ENCODE measurements around the gene RRP1.

The RRP1 gene

DNA sequence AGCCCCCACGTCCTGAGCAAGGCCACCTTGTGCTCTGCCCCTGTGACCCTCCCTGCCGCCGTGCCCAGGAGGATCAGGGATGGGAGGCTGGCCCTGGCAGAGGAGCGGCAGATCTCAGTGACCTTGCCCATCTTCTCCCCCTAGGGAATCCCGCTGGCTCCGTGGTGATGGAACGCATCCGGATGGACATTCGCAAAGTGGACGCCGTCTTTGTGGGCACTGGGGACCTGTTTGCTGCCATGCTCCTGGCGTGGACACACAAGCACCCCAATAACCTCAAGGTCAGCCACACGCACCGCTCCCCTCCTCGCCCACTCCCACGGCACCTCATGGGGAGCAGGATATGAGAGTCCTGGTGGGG, 36.0 kb upstream of the RRP1 start:
- no peaks in the 10 kb centered on the region for H3K27me3 Mint-ChIP-seq (ENCODE audit: low read depth)
- no peak overlapping the region for H3K4me3 Mint-ChIP-seq
- H3K36me3 Mint-ChIP-seq (ENCODE audit: low read depth), result peaks cover 33% of the 10 kb centered on the region
- no peak overlapping the region for H3K27ac Mint-ChIP-seq
- DNase-seq (ENCODE audit: low spot score), result no peak
- no peaks in the 10 kb centered on the region for H3K9me3 Mint-ChIP-seq
- no peaks in the 10 kb centered on the region for H3K4me1 Mint-ChIP-seq (ENCODE audit: low read depth)

DNA sequence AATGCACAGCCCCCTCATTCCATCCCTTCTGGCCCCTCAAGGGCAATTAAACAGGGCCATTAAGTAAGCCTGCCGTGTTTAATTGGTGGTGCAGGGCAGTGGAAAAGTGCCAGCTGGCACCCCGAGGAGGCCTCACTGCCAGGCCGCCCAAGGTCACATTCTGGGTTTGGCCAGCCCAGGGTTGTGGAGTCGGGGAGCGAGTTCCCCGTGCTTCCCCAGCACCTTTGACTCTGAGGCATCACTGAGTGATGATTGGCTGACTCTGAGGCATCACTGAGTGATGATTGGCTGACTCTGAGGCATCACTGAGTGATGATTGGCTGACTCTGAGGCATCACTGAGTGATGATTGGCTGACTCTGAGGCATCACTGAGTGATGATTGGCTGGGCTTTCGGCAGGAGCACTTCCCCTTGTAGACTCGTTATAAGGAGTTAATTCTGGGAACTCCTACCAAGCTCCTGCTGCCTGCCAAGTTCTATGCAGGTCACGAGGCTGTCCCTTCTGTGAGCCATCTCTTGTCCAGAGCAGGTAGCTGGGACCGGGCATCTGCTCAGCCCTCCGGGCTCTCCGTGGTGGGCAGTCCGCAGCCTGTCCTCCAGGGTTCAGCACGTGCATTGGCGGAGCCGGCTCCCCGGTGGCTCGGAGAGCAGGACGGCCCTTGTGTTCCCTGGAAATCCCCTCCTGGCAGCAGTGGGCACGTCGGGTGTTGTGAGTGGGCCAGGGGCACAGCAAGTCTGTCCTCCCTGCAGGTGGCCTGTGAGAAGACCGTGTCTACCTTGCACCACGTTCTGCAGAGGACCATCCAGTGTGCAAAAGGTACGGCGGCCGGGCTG, 34.2 kb upstream of the RRP1 start:
- H3K27me3 Mint-ChIP-seq (ENCODE audit: low read depth), result no peaks in the 10 kb centered on the region
- no peak overlapping the region for H3K27ac Mint-ChIP-seq
- H3K36me3 Mint-ChIP-seq (ENCODE audit: low read depth), result peaks cover 36% of the 10 kb centered on the region
- no peak overlapping the region for H3K4me3 Mint-ChIP-seq
- H3K9me3 Mint-ChIP-seq, result no peaks in the 10 kb centered on the region
- no peak for DNase-seq (ENCODE audit: low spot score)
- H3K4me1 Mint-ChIP-seq (ENCODE audit: low read depth), result no peaks in the 10 kb centered on the region

DNA sequence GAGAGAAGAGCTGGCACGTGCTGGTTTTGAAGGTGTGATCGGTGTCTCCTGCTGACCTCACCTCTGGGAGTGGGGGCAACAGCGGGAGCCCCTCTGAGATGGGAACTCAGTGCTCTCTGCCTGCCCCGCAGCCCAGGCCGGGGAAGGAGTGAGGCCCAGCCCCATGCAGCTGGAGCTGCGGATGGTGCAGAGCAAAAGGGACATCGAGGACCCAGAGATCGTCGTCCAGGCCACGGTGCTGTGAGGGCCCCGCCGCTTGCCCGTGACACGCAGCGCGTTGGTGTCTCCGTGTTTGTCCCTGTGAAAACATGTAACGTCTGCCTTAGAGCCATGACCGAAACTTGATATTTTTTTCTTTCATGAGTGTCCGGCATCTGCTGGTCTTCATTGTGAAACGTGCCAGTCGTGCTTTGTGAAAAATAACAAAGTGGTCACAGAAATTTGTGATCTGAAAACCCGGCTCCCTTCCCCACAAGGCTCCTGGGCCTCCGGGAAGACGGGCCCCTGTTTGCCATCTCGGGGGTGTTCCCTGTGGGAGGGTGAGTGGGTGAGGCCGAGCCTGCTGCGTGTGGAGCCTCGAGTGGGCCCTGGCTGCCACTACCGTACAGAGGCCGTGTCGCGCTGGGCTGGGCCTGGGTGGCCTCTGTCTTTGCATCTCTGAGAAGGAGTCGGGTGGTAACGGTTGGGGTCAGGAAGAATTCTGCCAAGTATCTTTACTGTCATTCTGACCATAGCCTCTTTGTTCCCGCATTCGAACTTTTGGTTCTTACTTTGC, 33.4 kb upstream of the RRP1 start:
- H3K4me1 Mint-ChIP-seq (ENCODE audit: low read depth), result no peaks in the 10 kb centered on the region
- no peaks in the 10 kb centered on the region for H3K27me3 Mint-ChIP-seq (ENCODE audit: low read depth)
- no peak overlapping the region for H3K4me3 Mint-ChIP-seq
- no peak for DNase-seq (ENCODE audit: low spot score)
- H3K36me3 Mint-ChIP-seq (ENCODE audit: low read depth), result peaks cover 30% of the 10 kb centered on the region
- H3K9me3 Mint-ChIP-seq, result no peaks in the 10 kb centered on the region
- H3K27ac Mint-ChIP-seq, result no peak overlapping the region

DNA sequence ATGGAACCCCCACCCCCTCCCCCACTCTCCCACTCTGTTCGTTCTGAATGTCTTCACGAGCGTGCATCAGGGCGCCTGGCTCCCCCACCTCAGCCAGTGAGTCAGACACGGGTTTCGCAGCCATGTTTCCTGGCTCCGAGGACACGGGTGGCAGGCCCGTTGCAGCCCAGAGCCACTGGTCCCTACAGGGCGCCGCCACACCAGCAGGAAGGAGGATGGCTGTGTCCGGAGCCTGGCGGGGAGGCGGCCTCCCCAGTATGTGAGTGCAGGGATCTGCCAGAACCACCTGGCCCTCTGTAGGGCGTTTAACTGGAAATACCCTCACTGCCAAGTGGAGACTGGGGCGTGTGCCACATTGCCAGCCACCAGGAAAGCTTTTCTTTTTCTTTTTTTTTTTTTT, 31.8 kb upstream of the RRP1 start:
- no peak overlapping the region for H3K4me3 Mint-ChIP-seq
- H3K36me3 Mint-ChIP-seq (ENCODE audit: low read depth), result peaks cover 29% of the 10 kb centered on the region
- H3K27ac Mint-ChIP-seq, result no peak overlapping the region
- H3K9me3 Mint-ChIP-seq, result no peaks in the 10 kb centered on the region
- DNase-seq (ENCODE audit: low spot score), result no peak
- no peaks in the 10 kb centered on the region for H3K4me1 Mint-ChIP-seq (ENCODE audit: low read depth)
- no peaks in the 10 kb centered on the region for H3K27me3 Mint-ChIP-seq (ENCODE audit: low read depth)

DNA sequence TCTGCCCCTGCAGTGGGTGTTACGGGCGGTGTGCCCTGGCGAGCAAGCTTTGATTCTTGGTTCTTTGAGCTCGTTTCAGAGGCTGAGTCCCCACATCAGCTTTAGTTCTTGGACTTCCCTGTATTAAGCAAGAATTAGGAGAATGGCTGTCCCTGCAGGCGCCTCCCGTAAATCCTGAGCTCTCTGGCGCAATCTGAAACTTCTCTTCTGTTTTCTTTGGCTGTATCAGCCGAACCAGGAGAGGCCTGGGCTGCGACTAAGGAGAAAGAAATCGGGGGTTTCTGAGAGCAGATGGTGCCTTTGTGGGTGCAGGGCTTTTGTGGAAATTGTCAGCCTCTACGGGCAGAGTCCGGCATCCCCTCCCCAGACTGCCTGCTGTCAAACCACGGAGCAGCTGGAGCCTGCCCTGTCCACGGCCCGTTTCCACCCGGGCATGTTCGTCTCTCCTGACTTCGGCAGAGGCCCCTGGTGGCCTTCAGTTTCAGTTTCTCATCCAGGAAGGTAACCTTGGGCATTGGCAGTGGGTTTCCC, 31.2 kb upstream of the RRP1 start:
- DNase-seq (ENCODE audit: low spot score), result no peak
- Mint-ChIP-seq H3K4me1 (ENCODE audit: low read depth) (no peaks in the 10 kb centered on the region), H3K4me3 (no peak overlapping the region), H3K27ac (no peak overlapping the region), H3K9me3 (no peaks in the 10 kb centered on the region), H3K27me3 (ENCODE audit: low read depth) (no peaks in the 10 kb centered on the region), H3K36me3 (ENCODE audit: low read depth) (peaks cover 28% of the 10 kb centered on the region)

DNA sequence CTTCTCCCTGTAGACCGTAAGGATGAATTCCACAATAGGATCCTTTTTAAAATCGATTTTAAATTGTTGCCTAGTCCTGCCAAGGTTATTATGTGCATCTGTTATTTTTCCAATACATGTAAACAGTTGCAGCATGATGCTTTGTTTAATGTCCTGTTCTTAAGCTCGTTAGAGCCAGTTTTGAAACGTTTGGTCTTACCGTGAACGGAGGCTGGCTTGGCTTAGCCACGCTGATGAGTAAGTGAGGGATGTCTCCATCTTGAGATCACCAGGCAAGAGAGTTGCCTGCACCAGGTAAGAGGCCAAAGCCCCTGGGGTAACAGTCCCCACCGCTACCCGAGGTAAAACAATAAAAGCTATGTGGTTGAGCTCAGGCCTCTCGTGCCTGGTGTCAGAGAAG, 30.6 kb upstream of the RRP1 start:
- Mint-ChIP-seq H3K36me3 (ENCODE audit: low read depth) (peaks cover 29% of the 10 kb centered on the region), H3K9me3 (no peaks in the 10 kb centered on the region), H3K4me3 (no peak overlapping the region), H3K4me1 (ENCODE audit: low read depth) (no peaks in the 10 kb centered on the region), H3K27me3 (ENCODE audit: low read depth) (no peaks in the 10 kb centered on the region), H3K27ac (no peak overlapping the region)
- DNase-seq (ENCODE audit: low spot score), result no peak

DNA sequence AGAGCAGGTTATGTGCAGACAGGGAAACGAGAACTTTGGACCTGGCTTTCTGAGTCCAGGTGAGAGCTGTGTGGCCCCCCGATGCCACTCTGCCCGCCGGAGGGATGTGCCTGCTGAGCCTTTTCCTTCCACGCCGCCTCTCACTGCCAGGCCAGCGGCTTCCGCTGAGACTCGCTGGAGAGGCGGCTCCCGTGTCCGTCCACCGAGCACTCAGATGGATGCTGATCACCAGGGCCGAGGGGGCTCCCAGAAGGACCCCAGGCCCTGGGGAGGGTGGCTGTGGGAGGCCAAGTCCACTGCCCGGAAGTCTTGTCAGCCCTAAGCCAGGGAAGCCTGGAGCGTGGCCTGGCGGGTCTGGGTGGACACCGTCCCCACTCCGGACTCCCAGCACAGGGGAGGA, 29.7 kb upstream of the RRP1 start:
- Mint-ChIP-seq H3K4me3 (no peak overlapping the region), H3K36me3 (ENCODE audit: low read depth) (peaks cover 22% of the 10 kb centered on the region), H3K9me3 (no peaks in the 10 kb centered on the region), H3K4me1 (ENCODE audit: low read depth) (no peaks in the 10 kb centered on the region), H3K27ac (no peak overlapping the region), H3K27me3 (ENCODE audit: low read depth) (no peaks in the 10 kb centered on the region)
- no peak for DNase-seq (ENCODE audit: low spot score)

DNA sequence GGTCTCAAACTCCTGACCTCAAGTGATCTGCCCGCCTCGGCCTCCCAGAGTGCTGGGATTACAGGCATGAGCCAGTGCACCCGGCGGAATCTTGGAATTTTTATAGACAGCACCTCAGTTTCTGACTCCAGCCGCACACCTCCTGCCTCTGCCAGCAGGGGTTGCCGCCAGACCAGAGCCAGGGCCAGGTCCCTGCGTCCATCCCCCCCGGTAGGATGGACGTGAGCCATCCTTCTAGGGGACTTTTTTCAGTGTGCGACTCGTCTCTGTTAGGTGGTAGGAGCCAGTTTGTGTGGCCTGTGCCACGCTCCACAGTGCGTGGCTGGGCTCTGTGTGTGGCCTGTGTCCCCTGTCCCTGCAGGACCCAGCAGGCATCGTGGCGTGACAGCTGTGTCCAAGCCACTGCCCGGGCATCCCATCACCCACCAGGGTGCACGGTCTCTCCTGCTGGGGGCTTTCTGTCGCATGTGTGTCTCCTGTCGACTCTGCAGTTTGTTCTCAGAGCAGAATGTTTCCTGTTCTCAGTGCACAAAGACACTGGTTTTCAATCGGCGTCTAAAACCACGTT, 28.9 kb upstream of the RRP1 start:
- no peak for DNase-seq (ENCODE audit: low spot score)
- Mint-ChIP-seq H3K9me3 (no peaks in the 10 kb centered on the region), H3K27me3 (ENCODE audit: low read depth) (no peaks in the 10 kb centered on the region), H3K4me1 (ENCODE audit: low read depth) (no peaks in the 10 kb centered on the region), H3K27ac (no peak overlapping the region), H3K36me3 (ENCODE audit: low read depth) (peaks cover 17% of the 10 kb centered on the region), H3K4me3 (no peak overlapping the region)

DNA sequence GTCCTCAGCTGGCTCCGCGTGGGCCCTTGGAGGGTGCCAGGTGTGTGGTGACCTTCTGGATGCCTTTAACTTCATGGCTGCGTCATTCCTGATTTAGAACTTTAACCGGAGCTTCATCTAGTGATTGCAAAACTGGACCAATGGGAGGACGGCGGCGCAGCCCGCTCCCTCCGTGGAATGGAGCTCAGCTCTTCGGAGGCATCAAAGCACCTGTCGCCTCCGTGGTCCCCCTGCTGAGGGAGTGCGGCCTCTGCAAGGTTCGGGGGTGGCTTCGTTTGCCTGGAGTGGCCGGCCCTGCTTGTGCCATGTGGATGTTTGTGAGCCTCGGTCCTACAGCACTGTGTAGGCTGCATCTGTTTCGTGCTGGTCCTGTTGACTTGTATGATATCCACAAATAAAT, 27.5 kb upstream of the RRP1 start:
- Mint-ChIP-seq H3K27me3 (ENCODE audit: low read depth) (no peaks in the 10 kb centered on the region), H3K36me3 (ENCODE audit: low read depth) (peaks cover 12% of the 10 kb centered on the region), H3K9me3 (no peaks in the 10 kb centered on the region), H3K4me3 (no peak overlapping the region), H3K27ac (no peak overlapping the region), H3K4me1 (ENCODE audit: low read depth) (no peaks in the 10 kb centered on the region)
- DNase-seq (ENCODE audit: low spot score), result no peak

DNA sequence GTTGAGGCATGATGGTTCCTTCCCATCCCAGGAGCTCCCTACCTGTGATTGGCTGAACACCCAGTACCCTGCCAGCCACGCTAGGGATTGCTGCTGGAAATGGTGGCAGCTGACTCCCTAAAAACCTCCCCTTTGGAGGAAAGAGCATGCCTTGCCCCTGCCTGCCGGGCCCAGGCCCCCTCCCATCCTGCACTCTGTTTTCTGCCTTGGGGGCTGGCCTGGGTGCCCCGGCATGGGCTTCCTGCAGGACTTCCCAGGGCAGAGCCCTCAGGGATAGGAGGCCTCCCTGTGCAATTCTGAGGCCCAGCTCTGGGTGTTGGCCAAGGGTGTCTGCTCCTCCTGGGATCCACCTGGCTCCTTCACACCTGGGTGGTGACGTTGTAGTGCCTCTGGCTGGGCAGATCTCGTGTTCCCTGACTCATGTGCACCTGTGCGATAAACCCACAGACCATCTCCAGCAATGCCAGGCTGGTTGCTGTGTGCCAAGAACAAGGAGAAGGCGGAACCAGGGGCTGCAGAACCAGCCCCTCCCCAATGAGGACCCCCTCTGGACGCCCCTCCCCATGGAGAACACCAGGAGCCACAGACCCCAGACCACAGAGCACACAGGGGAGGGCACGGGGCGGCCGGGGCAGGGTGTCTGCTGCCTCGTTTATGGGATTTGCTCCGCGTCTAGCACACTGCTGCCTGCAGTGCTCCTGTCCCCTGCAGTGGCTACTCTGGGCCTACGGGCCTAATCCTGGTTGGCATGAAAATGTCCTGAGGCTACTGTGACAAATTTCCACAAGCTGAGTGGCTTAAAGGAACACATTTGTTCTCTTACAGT, 26.9 kb upstream of the RRP1 start:
- Mint-ChIP-seq H3K27me3 (ENCODE audit: low read depth) (no peaks in the 10 kb centered on the region), H3K36me3 (ENCODE audit: low read depth) (peaks cover 12% of the 10 kb centered on the region), H3K27ac (no peak overlapping the region), H3K9me3 (no peaks in the 10 kb centered on the region), H3K4me1 (ENCODE audit: low read depth) (no peaks in the 10 kb centered on the region), H3K4me3 (no peak overlapping the region)
- DNase-seq (ENCODE audit: low spot score), result no peak

DNA sequence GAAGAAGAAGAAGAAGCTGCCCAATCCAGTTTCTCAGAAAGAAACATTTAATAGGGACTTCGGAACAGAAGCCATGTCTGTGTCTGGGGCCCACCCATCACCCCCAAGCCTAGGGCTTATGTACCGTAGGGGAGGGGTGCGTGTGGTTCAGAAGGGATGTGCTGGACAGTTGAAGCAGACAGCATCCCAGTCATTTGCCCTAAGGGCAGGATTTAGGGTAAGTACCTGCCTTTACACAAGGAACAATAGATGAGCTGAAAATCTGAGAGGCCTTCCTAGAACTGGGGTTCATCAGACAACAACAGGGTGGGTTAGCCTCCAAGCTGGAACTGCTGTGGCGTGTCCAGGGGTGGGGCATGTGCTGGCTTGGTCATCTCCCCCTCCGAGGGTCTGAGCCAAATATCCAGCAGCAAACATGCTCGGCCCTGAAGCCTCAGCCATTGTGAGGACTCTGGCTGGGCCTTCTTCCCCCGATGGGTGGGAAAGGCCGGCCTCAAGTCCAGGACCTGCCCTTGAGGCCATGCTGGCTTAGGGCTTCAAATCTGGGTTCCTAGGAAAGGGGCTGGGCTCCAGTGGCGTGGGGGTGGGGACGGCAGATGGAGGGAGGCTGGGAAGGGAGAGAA, 25.4 kb upstream of the RRP1 start:
- H3K4me3 Mint-ChIP-seq, result no peak overlapping the region

DNA sequence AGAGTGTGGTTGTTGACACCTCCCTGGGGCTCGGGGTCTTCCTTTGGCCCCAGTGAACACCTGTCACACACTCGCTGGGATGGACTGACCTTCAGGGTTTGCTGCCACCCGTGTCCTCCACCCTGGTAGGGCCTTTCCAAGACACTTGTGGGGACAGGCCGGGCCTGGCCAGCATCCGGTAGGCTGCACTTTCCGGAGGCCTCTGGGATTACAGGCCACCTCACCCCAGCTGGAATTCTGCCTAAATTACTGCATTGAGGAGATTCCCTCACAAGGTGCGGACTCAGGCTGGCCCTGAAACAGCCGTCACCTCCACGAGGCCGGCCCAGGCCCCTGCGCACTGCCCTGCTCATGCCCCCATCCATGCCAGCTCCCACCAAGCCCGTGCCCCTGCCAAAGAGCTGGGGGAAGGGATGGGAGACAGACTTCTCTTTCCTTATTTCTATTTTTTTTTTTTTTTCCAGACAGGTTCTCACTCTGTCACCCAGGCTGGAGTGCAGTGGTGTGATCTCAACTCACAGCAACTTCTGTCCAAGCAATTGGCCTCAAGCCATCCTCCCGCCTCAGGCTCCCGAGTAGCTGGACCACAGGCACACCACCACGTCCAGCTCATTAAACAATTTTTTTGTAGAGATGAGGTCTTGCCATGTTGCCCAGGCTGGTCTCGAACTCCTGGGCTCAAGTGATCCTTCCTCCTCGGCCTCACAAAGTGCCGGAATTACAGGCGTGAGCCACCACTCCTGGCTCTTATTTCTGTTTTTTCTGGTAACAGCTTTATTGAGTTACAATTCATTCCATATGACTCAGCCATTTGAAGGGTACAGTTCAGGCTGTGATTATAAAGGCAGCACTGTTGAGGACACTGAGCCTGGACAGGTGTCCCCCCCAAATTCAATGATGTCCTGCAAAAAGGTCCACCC, 24.5 kb upstream of the RRP1 start:
- Mint-ChIP-seq H3K27me3 (ENCODE audit: low read depth) (no peaks in the 10 kb centered on the region), H3K27ac (no peak overlapping the region), H3K4me1 (ENCODE audit: low read depth) (no peaks in the 10 kb centered on the region), H3K9me3 (no peaks in the 10 kb centered on the region), H3K4me3 (no peak overlapping the region), H3K36me3 (ENCODE audit: low read depth) (peaks cover 5% of the 10 kb centered on the region)
- no peak for DNase-seq (ENCODE audit: low spot score)

More for the DNA sequence above, 25.4 kb upstream of the RRP1 start:
- H3K9me3 Mint-ChIP-seq, result no peaks in the 10 kb centered on the region
- H3K4me1 Mint-ChIP-seq (ENCODE audit: low read depth), result no peaks in the 10 kb centered on the region
- H3K36me3 Mint-ChIP-seq (ENCODE audit: low read depth), result peaks cover 5% of the 10 kb centered on the region
- no peak for DNase-seq (ENCODE audit: low spot score)
- H3K27ac Mint-ChIP-seq, result peak overlapping the region; percentile 41
- no peaks in the 10 kb centered on the region for H3K27me3 Mint-ChIP-seq (ENCODE audit: low read depth)

Data from T-helper 2 cell treated with Interferon-gamma antibody and Interleukin-4, amounts not matched to agents 5 μg/mL and 100 μg/mL, for 36 hours (primary cell).